Dermis microvascular lymphatic vessel endothelial cell (primary cell): Measurements from ENCODE around the gene COL8A1. TPM values are rescaled to one million over a fixed set of nuclear protein-coding genes. Genes with fewer than 3 reads are reported as not detected.
"Not testable (repeated sequence)": the region's sequence is repeated elsewhere in the genome, so short reads cannot be mapped to it uniquely, and the experiment has no call there.

Experiments
- DNase-seq, 2 donors: peaks; one replicate each; pipeline versions ENCODE4 v3.0.0 to v3.0.0-alpha.2; 2010; ENCODE audit warnings: low read depth in 2 of 2
- total RNA-seq: library from RNA; depleted of rRNA; stranded (reverse); fragments of >200 nt; gene quantifications from 2 replicates; pipeline ENCODE4 v1.2.1, GENCODE V29; 2014

Gene COL8A1
- total RNA-seq, 1 donor from 2014 or later: 98.6 TPM

GRCh38 chr3:99841949-99842348 lies 203.6 kb downstream of the COL8A1 start:
- DNase-seq: not testable (repeated sequence)

GRCh38 chr3:99842826-99843589 lies 204.6 kb downstream of the COL8A1 start:
- peak; percentile 65 to 73 for DNase-seq

GRCh38 chr3:99843590-99844258 lies 205.3 kb downstream of the COL8A1 start:
- peak; percentile 70 to 75 for DNase-seq

GRCh38 chr3:99845331-99845730 lies 206.9 kb downstream of the COL8A1 start:
- no peak for DNase-seq

GRCh38 chr3:99845999-99846398 lies 207.6 kb downstream of the COL8A1 start:
- no peak for DNase-seq

- DNase-seq: peak; percentile 59 to 76
Measured at GRCh38 chr3:99846477-99847160, 208.2 kb downstream of the COL8A1 start.

GRCh38 chr3:99848433-99848832 lies 210.0 kb downstream of the COL8A1 start:
- DNase-seq: no peak

Other genes with a start within 250 kb of the COL8A1 start
- 5.9 and 7.7 TPM in 2 replicates for gene CMSS1, start 179.3 kb downstream of the COL8A1 start, total RNA-seq